ENCODE results near the gene RBMS1.

RBMS1 gene

GRCh38 chr2:160493227-160494028 is at the start of gene RBMS1:
RBMS1 (minus strand) TSS chr2:160493807; CDS start chr2:160493363, 444 bp downstream.
- Histone ChIP-seq H3K9me2 (replicated peaks; ENCODE audit: low read depth, low read length) (no peaks in the 10 kb centered on the region), H3K4me3 (ENCODE audit: low read length, poor library complexity, severe bottlenecking) (peak within 1 kb of the TSS; percentile 91), H3K4me1 (ENCODE audit: insufficient read depth, low read length, poor library complexity, severe bottlenecking) (peaks cover 41% of the 10 kb centered on the region), H3F3A (ENCODE audit: low read depth) (no peaks in the 10 kb centered on the region), H3K9me3 (ENCODE audit: insufficient read depth, low read depth, low read length) (no peaks in the 10 kb centered on the region), H3K27me3 (ENCODE audit: insufficient read depth, low read length, poor library complexity, severe bottlenecking) (no peaks in the 10 kb centered on the region), H3K79me2 (ENCODE audit: insufficient read depth, low read length) (peaks cover 45% of the 10 kb centered on the region), H4K20me1 (ENCODE audit: insufficient read depth, low read length, poor library complexity, severe bottlenecking) (peaks cover 4% of the 10 kb centered on the region), H3K4me2 (ENCODE audit: low read depth, low read length, poor library complexity, severe bottlenecking) (peak within 1 kb of the TSS; percentile 80), H2AFZ (ENCODE audit: low read length) (peak within 1 kb of the TSS; percentile 90), H3K9ac (ENCODE audit: low read depth, low read length, poor library complexity, severe bottlenecking) (peak within 1 kb of the TSS; percentile 85), H3K36me3 (ENCODE audit: insufficient read depth, low read length) (no peaks in the 10 kb centered on the region)
- TF ChIP-seq CTCF (conservative IDR thresholded peaks at IDR 0.05; ENCODE audit: low read length): no peak
- no peak for TF ChIP-seq EZH2phosphoT487 (IDR thresholded peaks at IDR 0.05; ENCODE audit: borderline replicate concordance)

GRCh38 chr2:160541745-160542144 is 48.1 kb upstream of the RBMS1 start:
- Histone ChIP-seq H3K9ac (ENCODE audit: low read depth, low read length, poor library complexity, severe bottlenecking) (no peak overlapping the region), H4K20me1 (ENCODE audit: insufficient read depth, low read length, poor library complexity, severe bottlenecking) (no peaks in the 10 kb centered on the region)

DNA sequence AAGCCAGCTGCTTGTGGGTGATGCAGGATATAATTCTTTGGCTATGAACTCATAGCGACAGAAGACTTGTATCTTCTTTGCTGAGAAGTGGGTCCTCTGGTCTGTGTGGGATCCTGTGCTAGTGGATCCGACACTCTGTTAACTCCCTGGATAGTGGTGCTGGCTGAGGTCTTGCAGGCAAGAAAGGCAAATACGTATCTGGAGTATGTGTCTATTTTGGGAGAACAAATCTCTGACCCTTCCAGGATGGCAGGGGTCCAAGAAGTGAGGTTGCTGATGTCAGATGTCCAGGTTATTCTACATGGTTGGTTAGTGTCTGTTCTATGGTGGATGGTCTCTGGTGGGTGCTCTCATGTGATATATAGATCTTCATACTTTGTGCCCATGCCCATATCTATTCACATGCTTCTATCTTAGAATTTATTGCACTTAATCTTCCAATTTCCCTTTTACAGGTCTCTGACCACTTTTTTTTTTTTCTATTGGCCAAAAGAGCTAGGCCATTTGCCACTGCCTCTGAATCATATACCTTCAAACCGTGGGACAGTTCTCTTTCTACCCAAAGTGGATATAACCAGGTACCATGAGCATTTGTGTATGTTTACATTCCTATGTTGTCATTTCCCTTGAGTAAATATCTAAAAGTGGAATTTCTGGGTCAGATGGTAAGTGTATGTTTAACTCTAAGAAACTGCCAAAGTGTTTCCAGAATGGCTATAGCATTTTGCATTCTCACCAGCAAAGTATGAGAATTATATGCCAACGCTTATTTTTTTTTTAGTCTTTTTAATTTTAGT is 45.1 kb upstream of the RBMS1 start:
- no peak for TF ChIP-seq CTCF (conservative IDR thresholded peaks at IDR 0.05; ENCODE audit: low read length)
- TF ChIP-seq EZH2phosphoT487 (IDR thresholded peaks at IDR 0.05; ENCODE audit: borderline replicate concordance): no peak
- no peaks in the 10 kb centered on the region for H3K79me2 ChIP-seq (ENCODE audit: insufficient read depth, low read length)
- H3K9me2 ChIP-seq (replicated peaks; ENCODE audit: low read depth, low read length): no peaks in the 10 kb centered on the region
- no peak overlapping the region for H3K4me3 ChIP-seq (ENCODE audit: low read length, poor library complexity, severe bottlenecking)
- H3K4me2 ChIP-seq (ENCODE audit: low read depth, low read length, poor library complexity, severe bottlenecking): no peak overlapping the region
- H3K36me3 ChIP-seq (ENCODE audit: insufficient read depth, low read length): no peaks in the 10 kb centered on the region
- H3K9me3 ChIP-seq (ENCODE audit: insufficient read depth, low read depth, low read length): no peaks in the 10 kb centered on the region
- no peak overlapping the region for H3K9ac ChIP-seq (ENCODE audit: low read depth, low read length, poor library complexity, severe bottlenecking)
- no peaks in the 10 kb centered on the region for H3K27me3 ChIP-seq (ENCODE audit: insufficient read depth, low read length, poor library complexity, severe bottlenecking)
- no peaks in the 10 kb centered on the region for H4K20me1 ChIP-seq (ENCODE audit: insufficient read depth, low read length, poor library complexity, severe bottlenecking)
- no peaks in the 10 kb centered on the region for H3F3A ChIP-seq (ENCODE audit: low read depth)
- H3K4me1 ChIP-seq (ENCODE audit: insufficient read depth, low read length, poor library complexity, severe bottlenecking): peaks cover 5% of the 10 kb centered on the region
- H2AFZ ChIP-seq (ENCODE audit: low read length): no peak overlapping the region

More at GRCh38 chr2:160541745-160542144, 48.1 kb upstream of the RBMS1 start:
- no peaks in the 10 kb centered on the region for H3K27me3 ChIP-seq (ENCODE audit: insufficient read depth, low read length, poor library complexity, severe bottlenecking)
- H3K4me2 ChIP-seq (ENCODE audit: low read depth, low read length, poor library complexity, severe bottlenecking): no peak overlapping the region
- H3F3A ChIP-seq (ENCODE audit: low read depth): no peaks in the 10 kb centered on the region
- H3K9me2 ChIP-seq (replicated peaks; ENCODE audit: low read depth, low read length): no peaks in the 10 kb centered on the region
- no peak overlapping the region for H3K4me3 ChIP-seq (ENCODE audit: low read length, poor library complexity, severe bottlenecking)
- no peaks in the 10 kb centered on the region for H3K9me3 ChIP-seq (ENCODE audit: insufficient read depth, low read depth, low read length)
- H3K79me2 ChIP-seq (ENCODE audit: insufficient read depth, low read length): no peaks in the 10 kb centered on the region
- TF ChIP-seq EZH2phosphoT487 (IDR thresholded peaks at IDR 0.05; ENCODE audit: borderline replicate concordance): no peak
- no peak for TF ChIP-seq CTCF (conservative IDR thresholded peaks at IDR 0.05; ENCODE audit: low read length)
- H2AFZ ChIP-seq (ENCODE audit: low read length): no peak overlapping the region
- H3K4me1 ChIP-seq (ENCODE audit: insufficient read depth, low read length, poor library complexity, severe bottlenecking): no peaks in the 10 kb centered on the region
- no peaks in the 10 kb centered on the region for H3K36me3 ChIP-seq (ENCODE audit: insufficient read depth, low read length)
